CD4-positive, alpha-beta memory T cell (primary cell): ENCODE measurements around the gene WDR45B. TPM values are rescaled to one million over a fixed set of nuclear protein-coding genes. Genes with fewer than 3 reads are reported as not detected.

Source experiments
- CTCF ChIA-PET: fragments of 350-600 bp; sonication (Branson Sonifier 250); formaldehyde crosslinking; loops from one replicate; lab custom pipeline; 2021; ENCODE audit warnings: inconsistent platforms; ENCODE audit not compliant: partially characterized antibody; lab: Charles Lee
- POLR2A ChIA-PET: fragments of 350-600 bp; sonication (Branson Sonifier 250); formaldehyde crosslinking; loops from one replicate; lab custom pipeline; 2021; ENCODE audit not compliant: partially characterized antibody; lab: Charles Lee
- DNase-seq, 5 donors: peaks; one replicate each; pipeline versions ENCODE4 v3.0.0 to v3.0.0-alpha.2; 2020 to 2022; ENCODE audit warnings: mixed read lengths in 1 of 5
- H3K27ac ChIP-seq: one replicate; pipeline ENCODE4 v1.7.0; 2013; ENCODE audit warnings: low read depth, low read length
- H3K27me3 ChIP-seq: 2 replicates; pipeline ENCODE4 v1.7.0; 2013; ENCODE audit warnings: mild to moderate bottlenecking, low read length, moderate library complexity; ENCODE audit not compliant: insufficient read depth
- H3K36me3 ChIP-seq: 2 replicates; pipeline ENCODE4 v1.7.0; 2013; ENCODE audit warnings: mild to moderate bottlenecking, low read length, moderate library complexity; ENCODE audit not compliant: insufficient read depth
- H3K4me1 ChIP-seq: 2 replicates; pipeline ENCODE4 v1.7.0; 2013; ENCODE audit warnings: mild to moderate bottlenecking, low read length, moderate library complexity; ENCODE audit not compliant: insufficient read depth
- H3K4me3 ChIP-seq, 2 donors: one replicate each; pipeline ENCODE4 v1.7.0; 2013; ENCODE audit warnings: low read length in 2 of 2, mild to moderate bottlenecking in 1 of 2
- H3K9me3 ChIP-seq, 2 donors: one replicate each; pipeline ENCODE4 v1.7.0; 2013; ENCODE audit warnings: low read length in 2 of 2, control low read depth in 1 of 2; ENCODE audit not compliant: control insufficient read depth in 1 of 2
- H3K27ac Mint-ChIP-seq, 7 donors: one replicate each; pipeline ENCODE4 v1.8.0; 2020 to 2021; ENCODE audit warnings: mixed read lengths in 7 of 7, mild to moderate bottlenecking in 6 of 7, inconsistent platforms in 3 of 7, moderate library complexity in 3 of 7
- H3K27me3 Mint-ChIP-seq, 2 donors: one replicate each; pipeline ENCODE4 v1.8.0; 2020 to 2021; ENCODE audit warnings: mixed read lengths in 2 of 2
- H3K36me3 Mint-ChIP-seq, 2 donors: one replicate each; pipeline ENCODE4 v1.8.0; 2020 to 2021; ENCODE audit warnings: mixed read lengths in 2 of 2, inconsistent platforms in 1 of 2, mild to moderate bottlenecking in 1 of 2
- H3K4me1 Mint-ChIP-seq, 4 donors: one replicate each; pipeline ENCODE4 v1.8.0; 2020 to 2021; ENCODE audit warnings: mixed read lengths in 4 of 4, mild to moderate bottlenecking in 1 of 4
- H3K4me3 Mint-ChIP-seq, 8 donors: one replicate each; pipeline ENCODE4 v1.8.0; 2020 to 2021; ENCODE audit warnings: mixed read lengths in 8 of 8, mild to moderate bottlenecking in 7 of 8, moderate library complexity in 6 of 8, inconsistent platforms in 3 of 8
- H3K9me3 Mint-ChIP-seq, 8 donors: one replicate each; pipeline ENCODE4 v1.8.0; 2020 to 2021; ENCODE audit warnings: mixed read lengths in 8 of 8, mild to moderate bottlenecking in 5 of 8, inconsistent platforms in 3 of 8, moderate library complexity in 1 of 8
- intact Hi-C: fragments of 100-400 bp; cut with micrococcal nuclease; formaldehyde crosslinking; loops from one replicate; pipeline ENCODE4 v1.15.1; 2023
- polyA plus RNA-seq, 2 donors: library from polyadenylated mRNA; unstranded; fragments of 300-500 nt; fragmentation: Illumina TruSeq; gene quantifications; one replicate each; pipeline ENCODE4 v1.2.3, GENCODE V29; 2021
- total RNA-seq, 2 experiments: library from RNA; stranded (reverse); gene quantifications; one replicate each; pipeline ENCODE4 v1.2.3, GENCODE V29; 2021

The WDR45B gene
- total RNA-seq (10 to 100 TPM; 66.3 to 66.7 TPM), polyA plus RNA-seq (10 to 100 TPM; 35.1 to 48.4 TPM)

GRCh38 chr17:82648165-82648668 lies at the start of gene WDR45B:
WDR45B (minus strand) TSS chr17:82648444; CDS start chr17:82648340, 104 bp downstream.
- Mint-ChIP-seq H3K27ac (peak within 1 kb of the TSS; percentile 84 to 92 (median 89)), H3K27me3 (no peaks in the 10 kb centered on the region), H3K4me3 (peak within 1 kb of the TSS; percentile 79 to 89 (median 84)), H3K9me3 (peaks cover 0 to 2% (median 0%) of the 10 kb centered on the region in 8 donors), H3K36me3 (peaks cover 7 to 14% of the 10 kb centered on the region in 2 donors), H3K4me1 (peaks cover 15 to 41% (median 25%) of the 10 kb centered on the region in 4 donors)
- POLR2A ChIA-PET = interaction anchor here (0.7 to 1.4 kb wide), 3 partner anchors 67 to 129 kb away, joined by 3 to 4 read pairs (median 3); partner anchors contain the start of gene FOXK2
- Histone ChIP-seq H3K4me3 (peak within 1 kb of the TSS; percentile 78 to 89), H3K4me1 (peaks cover 30% of the 10 kb centered on the region), H3K27ac (peak within 1 kb of the TSS; percentile 93), H3K27me3 (no peaks in the 10 kb centered on the region), H3K9me3 (no peaks in the 10 kb centered on the region), H3K36me3 (peaks cover 14% of the 10 kb centered on the region)
- intact Hi-C loops = loop anchor here (1.0 to 2.0 kb wide), 4 partner anchors 51 to 230 kb away; partner anchors contain the start of genes HEXD, OGFOD3, RAB40B and TBCD
- DNase-seq = peak; percentile 87 to 89 (median 88)
- CTCF ChIA-PET = interaction anchor here (1.2 kb wide), 1 partner anchor 15 kb away, joined by 4 read pairs; no protein-coding TSS in a partner anchor

- peak in 1 of 5 donors; percentile 4 for DNase-seq
- peaks cover 0 to 6% of the 10 kb centered on the region in 2 donors for H3K9me3 ChIP-seq
- peak overlapping the region in 1 of 2 donors; percentile 32 for H3K4me3 ChIP-seq
- no peaks in the 10 kb centered on the region for H3K36me3 ChIP-seq
- peak overlapping the region in 4 of 8 donors; percentile 20 to 75 (median 60) for H3K4me3 Mint-ChIP-seq
- no peak overlapping the region for H3K27ac Mint-ChIP-seq
- peaks cover 13% of the 10 kb centered on the region for H3K4me1 ChIP-seq
- H3K27me3 ChIP-seq = no peaks in the 10 kb centered on the region
- peaks cover 2 to 11% of the 10 kb centered on the region in 2 donors for H3K36me3 Mint-ChIP-seq
- POLR2A ChIA-PET = interaction anchor here (1.2 to 1.6 kb wide), 2 partner anchors 19 to 48 kb away, joined by 3 to 4 read pairs; partner anchors contain the start of gene FN3KRP
- no peaks in the 10 kb centered on the region for H3K27me3 Mint-ChIP-seq
- intact Hi-C loops = loop anchor here (1.0 to 2.0 kb wide), 3 partner anchors 19 to 54 kb away; partner anchors contain the start of genes FN3KRP and WDR45B
- H3K4me1 Mint-ChIP-seq = peaks cover 4 to 15% (median 10%) of the 10 kb centered on the region in 4 donors
- H3K27ac ChIP-seq = peak overlapping the region; percentile 6
- CTCF ChIA-PET = no interaction called here
- peaks cover 0 to 18% (median 10%) of the 10 kb centered on the region in 8 donors for H3K9me3 Mint-ChIP-seq
These were observed 49.5 kb upstream of the WDR45B start for GRCh38 chr17:82697808-82698064.

- peak in 2 of 5 donors; percentile 14 to 15 for DNase-seq
- no peaks in the 10 kb centered on the region for H3K27me3 ChIP-seq
- peak overlapping the region; percentile 6 for H3K27ac ChIP-seq
- Mint-ChIP-seq H3K4me3 (peak overlapping the region; percentile 46 to 75 (median 56)), H3K27me3 (no peaks in the 10 kb centered on the region), H3K27ac (no peak overlapping the region), H3K4me1 (peaks cover 4 to 15% (median 10%) of the 10 kb centered on the region in 4 donors), H3K36me3 (peaks cover 2 to 11% of the 10 kb centered on the region in 2 donors), H3K9me3 (peaks cover 0 to 18% (median 10%) of the 10 kb centered on the region in 8 donors)
- H3K9me3 ChIP-seq = peaks cover 0 to 6% of the 10 kb centered on the region in 2 donors
- intact Hi-C loops = no loop called here
- ChIA-PET POLR2A (interaction anchor here (1.2 to 1.6 kb wide), 2 partner anchors 19 to 47 kb away, joined by 3 to 4 read pairs; partner anchors contain the start of gene FN3KRP), CTCF (no interaction called here)
- H3K36me3 ChIP-seq = no peaks in the 10 kb centered on the region
- H3K4me3 ChIP-seq = peak overlapping the region in 1 of 2 donors; percentile 32
- peaks cover 13% of the 10 kb centered on the region for H3K4me1 ChIP-seq
These were observed 48.9 kb upstream of the WDR45B start for GRCh38 chr17:82696916-82697807.

- ChIA-PET POLR2A (no interaction called here), CTCF (no interaction called here)
- Histone ChIP-seq H3K27me3 (no peaks in the 10 kb centered on the region), H3K4me3 (no peak overlapping the region), H3K4me1 (peaks cover 13% of the 10 kb centered on the region), H3K36me3 (no peaks in the 10 kb centered on the region), H3K27ac (no peak overlapping the region), H3K9me3 (peaks cover 0 to 6% of the 10 kb centered on the region in 2 donors)
- Mint-ChIP-seq H3K9me3 (peaks cover 0 to 18% (median 10%) of the 10 kb centered on the region in 8 donors), H3K27me3 (no peaks in the 10 kb centered on the region), H3K4me1 (peaks cover 4 to 15% (median 10%) of the 10 kb centered on the region in 4 donors), H3K27ac (no peak overlapping the region), H3K36me3 (peaks cover 2 to 11% of the 10 kb centered on the region in 2 donors), H3K4me3 (peak overlapping the region in 7 of 8 donors; percentile 15 to 69 (median 48))
- no peak for DNase-seq
- intact Hi-C loops = no loop called here
These were observed 48.0 kb upstream of the WDR45B start for GRCh38 chr17:82696259-82696658.

GRCh38 chr17:82694647-82695046 lies 46.4 kb upstream of the WDR45B start:
- intact Hi-C loops = no loop called here
- ChIA-PET POLR2A (no interaction called here), CTCF (no interaction called here)
- peak overlapping the region in 2 of 8 donors; percentile 24 to 26 for H3K4me3 Mint-ChIP-seq
- no peaks in the 10 kb centered on the region for H3K27me3 Mint-ChIP-seq
- no peak overlapping the region for H3K27ac Mint-ChIP-seq
- H3K36me3 Mint-ChIP-seq = peaks cover 4 to 20% of the 10 kb centered on the region in 2 donors
- Histone ChIP-seq H3K36me3 (no peaks in the 10 kb centered on the region), H3K9me3 (peaks cover 0 to 6% of the 10 kb centered on the region in 2 donors), H3K27ac (no peak overlapping the region), H3K4me3 (no peak overlapping the region), H3K4me1 (peaks cover 13% of the 10 kb centered on the region), H3K27me3 (no peaks in the 10 kb centered on the region)
- peaks cover 0 to 18% (median 10%) of the 10 kb centered on the region in 8 donors for H3K9me3 Mint-ChIP-seq
- H3K4me1 Mint-ChIP-seq = peaks cover 4 to 14% (median 10%) of the 10 kb centered on the region in 4 donors
- no peak for DNase-seq

GRCh38 chr17:82693168-82693867 lies 45.1 kb upstream of the WDR45B start:
- Mint-ChIP-seq H3K4me3 (peak overlapping the region in 1 of 8 donors; percentile 9), H3K4me1 (peaks cover 0 to 8% (median 4%) of the 10 kb centered on the region in 4 donors), H3K36me3 (peaks cover 2 to 20% of the 10 kb centered on the region in 2 donors), H3K27ac (no peak overlapping the region), H3K27me3 (no peaks in the 10 kb centered on the region), H3K9me3 (peaks cover 0 to 18% (median 10%) of the 10 kb centered on the region in 8 donors)
- Histone ChIP-seq H3K36me3 (no peaks in the 10 kb centered on the region), H3K4me3 (no peak overlapping the region), H3K27me3 (no peaks in the 10 kb centered on the region), H3K27ac (no peak overlapping the region), H3K4me1 (peaks cover 8% of the 10 kb centered on the region), H3K9me3 (peaks cover 0 to 6% of the 10 kb centered on the region in 2 donors)
- POLR2A ChIA-PET = no interaction called here
- intact Hi-C loops = no loop called here
- DNase-seq = no peak
- CTCF ChIA-PET = no interaction called here
